Stomach (tissue), 9 donors: ENCODE measurements around the gene TMEM98. TPM values are rescaled to one million over a fixed set of nuclear protein-coding genes. Genes with fewer than 3 reads are reported as not detected.

Source experiments
- DNase-seq, 2 donors: peaks; one replicate each; pipeline versions ENCODE4 v3.0.0 to v3.0.0-alpha.2; 2013 to 2019
- H3K27ac ChIP-seq, 5 donors: fragments of 200-600 bp in 4 of 5; sonication (generic) in 4 of 5; one replicate each; pipeline ENCODE4 v1.5.1; 2013 to 2019; ENCODE audit warnings: mild to moderate bottlenecking in 1 of 5, moderate library complexity in 1 of 5
- H3K27me3 ChIP-seq, 3 donors: fragments of 200-600 bp; sonication (generic); one replicate each; pipeline ENCODE4 v1.5.1; 2017 to 2019; ENCODE audit warnings: mixed run types in 1 of 3
- H3K36me3 ChIP-seq, 4 donors: fragments of 200-600 bp; sonication (generic); 1 replicate in 3 of 4; 2 replicates in 1 of 4; pipeline ENCODE4 v1.5.1; 2016 to 2019
- H3K4me1 ChIP-seq, 4 donors: fragments of 200-600 bp; sonication (generic); one replicate each; pipeline ENCODE4 v1.5.1; 2016 to 2019
- H3K4me3 ChIP-seq, 4 donors: fragments of 200-600 bp; sonication (generic) in 3 of 4; one replicate each; pipeline ENCODE4 v1.5.1; 2016 to 2019; ENCODE audit warnings: mild to moderate bottlenecking in 1 of 4
- H3K9me3 ChIP-seq, 4 donors: fragments of 200-600 bp; sonication (generic); one replicate each; pipeline ENCODE4 v1.5.1; 2016 to 2019
- EP300 ChIP-seq: sonication (generic); formaldehyde crosslinking; IDR thresholded peaks from one replicate; pipeline ENCODE4 v1.6.1; 2017; ENCODE audit warnings: antibody characterized with exemption
- POLR2A ChIP-seq, 4 donors: fragments of 450-650 bp; IDR thresholded peaks; one replicate each; pipeline ENCODE4 v1.6.1; 2016; ENCODE audit warnings: antibody characterized with exemption in 4 of 4, control low read depth in 2 of 4, mild to moderate bottlenecking in 1 of 4, moderate library complexity in 1 of 4
- POLR2AphosphoS5 ChIP-seq, 3 donors: sonication (generic); formaldehyde crosslinking; IDR thresholded peaks; one replicate each; pipeline ENCODE4 v1.6.1; 2016; ENCODE audit warnings: antibody characterized with exemption in 3 of 3
- WGBS, 5 donors: extraction: QIAGEN DNeasy Blood & Tissue Kit in 3 of 5; methylation state at CpG; one replicate each; pipeline versions ENCODE4 v1.1.5 to v1.1.7; 2013 to 2018; 5-methylcytosine and 5-hydroxymethylcytosine counted together
- intact Hi-C: fragments of 100-400 bp; cut with DNase I; formaldehyde crosslinking; loops from one replicate; pipeline ENCODE4 v1.15.1; 2023; ENCODE audit warnings: low total_unique reads
- polyA plus RNA-seq, 3 donors: library from polyadenylated mRNA; stranded (reverse); fragments of 200-250 nt; gene quantifications; one replicate each; pipeline ENCODE4 v1.2.3, GENCODE V29; 2013
- total RNA-seq, 5 donors: library from RNA; depleted of rRNA; stranded (reverse); fragments of >200 nt; gene quantifications; one replicate each; pipeline versions ENCODE4 v1.1.0 to v1.2.3, GENCODE V29; 2014 to 2016
- TF ChIP-seq, protein P1 (sequence below), 7 experiments: fragments of 450-650 bp in 4 of 7; fragments of 200-600 bp in 3 of 7; sonication (generic) in 3 of 7; IDR thresholded peaks; one replicate each; pipeline ENCODE4 v1.5.1; 2016 to 2019; ENCODE audit warnings: antibody characterized with exemption in 7 of 7, control low read depth in 2 of 7, mild to moderate bottlenecking in 1 of 7
- donor health status: healthy with polysubstance abuse.
- donor health status: Bipolar disorder and iron deficiency.
- donor health status: healthy.

Gene TMEM98
- total and polyA plus RNA-seq, 8 donors: 43.7 to 161 (median 75.2) TPM

DNA sequence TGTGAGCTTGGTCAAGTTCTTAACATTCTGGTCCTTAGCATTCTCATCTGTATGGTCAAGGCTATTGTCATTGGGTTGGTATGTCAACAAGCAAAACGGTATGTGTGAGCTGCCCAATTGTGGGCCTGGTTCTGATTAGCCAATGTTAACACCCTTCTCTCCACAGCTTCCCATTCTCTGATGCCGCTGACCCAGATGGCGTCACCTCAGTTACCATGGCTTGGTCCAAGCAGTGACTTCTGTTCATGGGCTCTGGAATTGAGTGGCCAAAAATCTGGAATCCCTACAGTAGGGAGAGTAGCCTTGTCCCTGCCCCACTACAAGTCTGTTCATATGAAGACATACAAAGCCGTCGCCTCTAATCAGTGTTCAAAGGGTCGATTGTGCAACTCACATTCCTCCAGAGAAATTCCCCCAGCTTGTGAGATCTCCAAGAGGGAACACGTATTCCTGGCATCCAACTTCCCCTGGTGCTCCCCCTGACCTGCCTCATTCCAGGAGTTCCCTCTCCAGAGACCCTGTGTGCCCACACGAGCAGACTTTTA is 15.8 kb downstream of the TMEM98 start:
- intact Hi-C loops: no loop called here
- Histone ChIP-seq H3K27me3 (no peaks in the 10 kb centered on the region), H3K4me1 (peaks cover 0 to 20% (median 18%) of the 10 kb centered on the region in 4 donors), H3K36me3 (peaks cover 8 to 41% (median 32%) of the 10 kb centered on the region in 4 donors), H3K27ac (peak overlapping the region in 4 of 5 donors; percentile 17 to 52 (median 38)), H3K4me3 (no peak overlapping the region), H3K9me3 (no peaks in the 10 kb centered on the region)
- peak in 1 of 2 donors; percentile 79 for DNase-seq
- 43 to 53% (median 45%) methylated on average over 8 of the region's 8 CpGs for WGBS, 5 donors
- TF ChIP-seq POLR2AphosphoS5 (IDR thresholded peaks at IDR 0.05) (peak in 1 of 3 donors; percentile 7), EP300 (no peak)

DNA sequence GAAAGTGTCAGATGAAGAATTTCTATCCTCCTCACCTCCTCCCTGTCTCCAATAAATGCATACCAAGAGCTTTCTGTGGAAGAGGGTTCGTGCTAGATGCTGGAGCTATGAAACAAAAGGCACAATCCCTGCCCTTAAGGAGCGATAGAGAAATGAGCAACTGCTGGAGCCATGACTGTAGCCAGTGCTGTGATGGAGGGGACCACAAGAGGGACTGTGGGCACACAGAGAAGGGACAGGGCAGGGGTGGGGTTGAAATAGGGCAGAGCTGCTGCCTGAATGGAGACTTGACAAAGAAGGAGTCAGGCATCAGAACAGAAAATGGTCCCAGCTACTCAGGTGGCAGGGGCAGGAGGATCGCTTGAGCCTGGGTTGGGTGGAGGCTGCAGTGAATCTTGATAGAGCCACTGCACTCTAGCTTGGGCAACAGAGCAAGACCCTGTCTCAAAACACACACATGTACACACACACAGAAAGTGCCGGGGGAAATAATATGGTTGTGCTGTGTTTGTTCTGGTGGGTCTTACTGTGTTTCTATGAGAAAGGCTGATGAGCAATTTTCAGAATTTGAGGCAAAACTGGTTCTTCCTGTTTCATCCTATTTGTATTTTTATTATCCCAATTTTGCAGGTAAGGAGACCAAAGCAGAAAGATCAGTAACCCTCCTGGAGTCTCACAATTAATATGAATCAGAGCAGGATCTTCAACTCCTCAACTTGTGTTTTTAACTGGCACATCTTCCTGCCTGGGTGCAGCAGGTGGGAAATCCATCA is 16.5 kb downstream of the TMEM98 start:
- H3K9me3 ChIP-seq: no peaks in the 10 kb centered on the region
- peak overlapping the region in 3 of 5 donors; percentile 17 to 52 (median 50) for H3K27ac ChIP-seq
- H3K4me1 ChIP-seq: peaks cover 0 to 20% (median 18%) of the 10 kb centered on the region in 4 donors
- 83 to 88% (median 87%) methylated on average over 4 of the region's 4 CpGs for WGBS, 5 donors
- H3K4me3 ChIP-seq: no peak overlapping the region
- DNase-seq: no peak
- intact Hi-C loops: no loop called here
- H3K27me3 ChIP-seq: no peaks in the 10 kb centered on the region
- TF ChIP-seq EP300: no peak
- TF ChIP-seq, protein P1, sequence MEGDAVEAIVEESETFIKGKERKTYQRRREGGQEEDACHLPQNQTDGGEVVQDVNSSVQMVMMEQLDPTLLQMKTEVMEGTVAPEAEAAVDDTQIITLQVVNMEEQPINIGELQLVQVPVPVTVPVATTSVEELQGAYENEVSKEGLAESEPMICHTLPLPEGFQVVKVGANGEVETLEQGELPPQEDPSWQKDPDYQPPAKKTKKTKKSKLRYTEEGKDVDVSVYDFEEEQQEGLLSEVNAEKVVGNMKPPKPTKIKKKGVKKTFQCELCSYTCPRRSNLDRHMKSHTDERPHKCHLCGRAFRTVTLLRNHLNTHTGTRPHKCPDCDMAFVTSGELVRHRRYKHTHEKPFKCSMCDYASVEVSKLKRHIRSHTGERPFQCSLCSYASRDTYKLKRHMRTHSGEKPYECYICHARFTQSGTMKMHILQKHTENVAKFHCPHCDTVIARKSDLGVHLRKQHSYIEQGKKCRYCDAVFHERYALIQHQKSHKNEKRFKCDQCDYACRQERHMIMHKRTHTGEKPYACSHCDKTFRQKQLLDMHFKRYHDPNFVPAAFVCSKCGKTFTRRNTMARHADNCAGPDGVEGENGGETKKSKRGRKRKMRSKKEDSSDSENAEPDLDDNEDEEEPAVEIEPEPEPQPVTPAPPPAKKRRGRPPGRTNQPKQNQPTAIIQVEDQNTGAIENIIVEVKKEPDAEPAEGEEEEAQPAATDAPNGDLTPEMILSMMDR (IDR thresholded peaks at IDR 0.05): peak in 1 of 7 experiments; percentile 5
- peaks cover 8 to 33% (median 26%) of the 10 kb centered on the region in 4 donors for H3K36me3 ChIP-seq

GRCh38 chr17:32946375-32947135 is 18.6 kb downstream of the TMEM98 start:
- Histone ChIP-seq H3K4me3 (no peak overlapping the region), H3K36me3 (peaks cover 0 to 12% (median 5%) of the 10 kb centered on the region in 4 donors), H3K27ac (no peak overlapping the region), H3K4me1 (peaks cover 0 to 20% (median 18%) of the 10 kb centered on the region in 4 donors), H3K9me3 (no peaks in the 10 kb centered on the region), H3K27me3 (no peaks in the 10 kb centered on the region)
- WGBS, 5 donors: 64 to 73% (median 67%) methylated on average over 3 of the region's 3 CpGs
- intact Hi-C loops: no loop called here
- TF ChIP-seq POLR2A (IDR thresholded peaks at IDR 0.05) (no peak), EP300 (no peak), POLR2AphosphoS5 (IDR thresholded peaks at IDR 0.05) (no peak)
- TF ChIP-seq, protein P1 (IDR thresholded peaks at IDR 0.05): no peak
- DNase-seq: no peak

DNA sequence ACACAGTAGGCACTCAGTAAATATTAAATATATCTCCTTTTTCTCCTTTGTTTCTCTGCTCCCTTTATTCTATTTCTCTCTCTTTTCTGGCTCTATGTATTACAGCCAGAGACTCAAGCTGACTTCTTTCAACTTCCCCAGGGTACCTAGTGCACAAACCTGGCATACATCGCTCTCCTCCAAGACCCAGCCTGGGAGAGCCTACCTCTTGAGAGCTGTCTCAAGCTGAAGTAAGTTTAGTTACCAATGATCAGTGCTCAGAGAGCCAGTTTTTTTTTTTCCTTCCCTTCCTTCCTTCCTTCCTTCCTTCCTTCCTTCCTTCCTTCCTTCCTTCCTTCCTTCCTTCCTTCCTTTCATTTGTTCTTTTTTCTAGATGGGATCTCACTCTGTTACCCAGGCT is 19.8 kb downstream of the TMEM98 start:
- Histone ChIP-seq H3K9me3 (no peaks in the 10 kb centered on the region), H3K27me3 (no peaks in the 10 kb centered on the region), H3K36me3 (peaks cover 0 to under 1% (median 0%) of the 10 kb centered on the region in 4 donors), H3K27ac (no peak overlapping the region), H3K4me1 (peaks cover 0 to 17% (median 16%) of the 10 kb centered on the region in 4 donors), H3K4me3 (no peak overlapping the region)
- TF ChIP-seq POLR2A (IDR thresholded peaks at IDR 0.05) (no peak), EP300 (no peak), POLR2AphosphoS5 (IDR thresholded peaks at IDR 0.05) (no peak)
- TF ChIP-seq, protein P1 (IDR thresholded peaks at IDR 0.05): no peak
- 93 to 100% (median 98%) methylated on average over 1 of the region's 1 CpG for WGBS, 5 donors
- intact Hi-C loops: no loop called here
- no peak for DNase-seq
